ENCODE results near the gene IARS2.

Gene IARS2

DNA sequence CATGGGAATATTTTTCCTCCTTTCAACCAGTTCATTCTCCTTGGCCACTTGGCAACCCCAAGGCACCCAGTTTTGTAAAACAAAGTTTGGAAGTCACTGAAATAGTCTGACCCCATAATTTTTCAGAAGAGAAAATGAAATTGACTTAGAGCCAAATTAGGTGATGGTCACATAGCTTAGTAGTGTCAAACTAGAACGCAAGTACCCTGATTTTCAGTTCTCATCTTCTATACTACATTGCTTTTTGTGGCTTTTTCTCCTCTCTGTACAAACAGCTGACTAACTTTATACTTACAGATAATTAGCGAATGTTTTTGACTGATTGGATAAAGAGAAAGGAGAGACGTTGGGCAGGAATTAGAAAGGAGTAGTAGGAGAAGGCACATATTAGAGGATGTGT, 33.1 kb downstream of the IARS2 start:
- H3K4me3 ChIP-seq (ENCODE audit: low read depth, low read length): no peak overlapping the region
- ChIA-PET CTCF (no interaction called here), POLR2A (no interaction called here)
- TF ChIP-seq, protein P1, sequence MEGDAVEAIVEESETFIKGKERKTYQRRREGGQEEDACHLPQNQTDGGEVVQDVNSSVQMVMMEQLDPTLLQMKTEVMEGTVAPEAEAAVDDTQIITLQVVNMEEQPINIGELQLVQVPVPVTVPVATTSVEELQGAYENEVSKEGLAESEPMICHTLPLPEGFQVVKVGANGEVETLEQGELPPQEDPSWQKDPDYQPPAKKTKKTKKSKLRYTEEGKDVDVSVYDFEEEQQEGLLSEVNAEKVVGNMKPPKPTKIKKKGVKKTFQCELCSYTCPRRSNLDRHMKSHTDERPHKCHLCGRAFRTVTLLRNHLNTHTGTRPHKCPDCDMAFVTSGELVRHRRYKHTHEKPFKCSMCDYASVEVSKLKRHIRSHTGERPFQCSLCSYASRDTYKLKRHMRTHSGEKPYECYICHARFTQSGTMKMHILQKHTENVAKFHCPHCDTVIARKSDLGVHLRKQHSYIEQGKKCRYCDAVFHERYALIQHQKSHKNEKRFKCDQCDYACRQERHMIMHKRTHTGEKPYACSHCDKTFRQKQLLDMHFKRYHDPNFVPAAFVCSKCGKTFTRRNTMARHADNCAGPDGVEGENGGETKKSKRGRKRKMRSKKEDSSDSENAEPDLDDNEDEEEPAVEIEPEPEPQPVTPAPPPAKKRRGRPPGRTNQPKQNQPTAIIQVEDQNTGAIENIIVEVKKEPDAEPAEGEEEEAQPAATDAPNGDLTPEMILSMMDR (IDR thresholded peaks at IDR 0.05; ENCODE audit: insufficient read depth, low read length, missing control alignments): no peak
- no peak for DNase-seq (ENCODE audit: low read depth, low spot score)

DNA sequence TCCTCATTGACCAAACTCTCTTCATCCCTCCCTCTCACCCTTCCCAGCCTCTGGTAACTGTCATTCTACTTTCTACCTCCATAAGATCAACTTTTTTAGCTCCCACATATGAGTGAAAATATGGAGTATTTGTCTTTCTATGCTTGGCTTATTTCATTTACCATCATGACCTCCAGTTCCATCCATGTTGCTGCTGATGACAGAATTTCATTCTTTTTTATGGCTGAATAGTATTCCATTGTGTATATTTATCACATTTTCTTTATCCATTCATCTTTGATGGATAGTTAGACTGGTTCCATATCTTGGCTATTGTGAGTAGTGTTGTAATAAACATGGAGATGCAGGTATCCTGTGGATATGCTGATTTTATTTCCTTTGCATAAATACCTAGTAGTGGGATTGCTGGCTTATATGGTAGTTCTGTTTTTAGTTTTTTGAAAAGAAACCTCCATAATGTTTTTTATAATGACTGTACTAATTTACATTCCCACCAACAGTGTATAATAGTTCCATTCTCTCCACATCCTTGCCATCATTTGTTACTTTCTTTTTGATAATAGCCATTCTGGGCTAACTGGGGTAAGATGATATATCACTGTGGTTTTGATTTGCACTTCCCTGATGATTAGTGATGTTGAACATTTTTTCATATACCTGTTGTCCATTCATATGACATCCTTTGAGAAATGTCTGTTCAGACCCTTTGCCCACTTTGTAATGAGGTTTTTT, 35.7 kb downstream of the IARS2 start:
- TF ChIP-seq, protein P1 (IDR thresholded peaks at IDR 0.05; ENCODE audit: insufficient read depth, low read length, missing control alignments): no peak
- no peak for DNase-seq (ENCODE audit: low read depth, low spot score)
- no peak overlapping the region for H3K4me3 ChIP-seq (ENCODE audit: low read depth, low read length)
- ChIA-PET POLR2A (no interaction called here), CTCF (no interaction called here)

DNA sequence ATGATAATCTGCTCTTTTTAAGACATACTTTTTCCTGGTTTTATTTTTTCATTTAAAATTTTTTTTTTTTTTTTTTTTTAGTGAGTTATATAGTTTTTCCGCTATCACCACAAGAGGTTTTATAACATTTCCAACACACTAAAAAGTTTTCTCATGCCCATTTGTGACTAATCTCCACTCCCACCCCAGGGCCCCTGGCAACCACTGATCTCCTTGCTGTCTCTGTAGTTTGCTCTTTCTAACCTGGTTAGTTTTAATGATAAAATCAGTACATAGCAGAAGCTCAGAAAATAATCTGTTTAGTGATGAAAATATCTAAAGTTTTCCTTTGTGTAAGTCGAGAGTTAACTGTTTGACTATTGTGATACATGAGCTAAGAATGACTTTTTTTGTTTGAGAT, 41.8 kb downstream of the IARS2 start:
- TF ChIP-seq, protein P1 (IDR thresholded peaks at IDR 0.05; ENCODE audit: insufficient read depth, low read length, missing control alignments): no peak
- POLR2A ChIA-PET: no interaction called here
- no peak for DNase-seq (ENCODE audit: low read depth, low spot score)
- CTCF ChIA-PET: interaction anchor here (1.3 kb wide), 1 partner anchor 23 kb away, joined by 3 read pairs; no protein-coding TSS in a partner anchor
- H3K4me3 ChIP-seq (ENCODE audit: low read depth, low read length): no peak overlapping the region

DNA sequence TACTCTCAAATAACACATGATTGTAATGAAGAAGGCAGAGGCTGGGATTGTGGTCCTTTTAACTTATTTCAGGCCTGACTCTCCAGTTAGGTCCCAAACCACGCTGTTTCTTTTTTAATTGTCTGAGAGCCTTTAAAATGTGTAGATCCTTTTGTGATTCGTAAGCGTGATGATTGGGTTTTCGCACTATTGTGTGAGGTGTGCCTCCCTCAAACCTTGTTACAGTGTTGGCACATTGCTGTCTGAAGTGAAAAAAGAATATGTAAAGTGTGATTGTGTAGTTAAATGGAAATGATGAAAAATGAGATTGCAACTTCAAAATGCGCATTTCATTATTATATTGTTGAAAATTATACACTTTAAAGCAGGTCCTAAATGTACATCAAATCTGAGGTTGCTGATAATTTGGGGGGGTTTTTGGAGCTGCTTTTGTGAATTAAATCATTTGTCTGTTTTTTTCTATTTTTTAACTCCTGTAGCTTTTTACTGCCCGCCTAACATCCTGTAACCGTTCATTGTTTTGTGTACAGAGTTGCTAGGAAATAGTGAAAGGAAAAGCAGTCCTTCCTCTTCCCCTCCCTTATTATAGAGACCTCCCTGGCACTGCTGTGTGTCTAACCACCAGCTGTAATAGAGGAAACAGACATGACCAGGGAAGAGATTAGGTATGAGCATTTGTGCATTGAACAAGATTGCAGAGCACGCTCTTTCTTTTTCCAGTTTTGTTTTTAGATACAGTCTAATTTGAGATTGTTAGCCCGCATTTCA, 43.3 kb downstream of the IARS2 start:
- ChIA-PET CTCF (interaction anchor here (1.2 kb wide), 1 partner anchor 26 kb away, joined by 3 read pairs; no protein-coding TSS in a partner anchor), POLR2A (no interaction called here)
- DNase-seq (ENCODE audit: low read depth, low spot score): no peak
- no peak overlapping the region for H3K4me3 ChIP-seq (ENCODE audit: low read depth, low read length)
- TF ChIP-seq, protein P1 (IDR thresholded peaks at IDR 0.05; ENCODE audit: insufficient read depth, low read length, missing control alignments): no peak

DNA sequence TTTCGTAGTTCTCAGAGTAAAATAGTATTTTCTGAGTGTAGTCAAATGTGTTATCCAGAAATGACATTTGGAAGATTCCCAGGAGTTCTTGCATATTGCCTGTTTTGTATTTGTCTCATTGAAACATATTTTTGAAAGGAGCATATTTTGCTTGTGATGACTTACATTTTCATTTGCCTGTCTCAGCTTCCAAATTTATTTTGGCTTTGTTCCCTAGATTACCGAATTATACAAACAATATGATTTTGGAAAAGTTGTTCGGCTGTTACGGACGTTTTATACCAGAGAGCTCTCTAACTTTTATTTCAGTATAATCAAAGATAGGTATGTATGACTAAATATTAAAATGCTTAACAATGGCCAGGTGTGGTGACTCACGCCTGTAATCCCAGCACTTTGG, 46.0 kb downstream of the IARS2 start:
- ChIA-PET POLR2A (no interaction called here), CTCF (no interaction called here)
- no peak overlapping the region for H3K4me3 ChIP-seq (ENCODE audit: low read depth, low read length)
- no peak for DNase-seq (ENCODE audit: low read depth, low spot score)
- TF ChIP-seq, protein P1 (IDR thresholded peaks at IDR 0.05; ENCODE audit: insufficient read depth, low read length, missing control alignments): no peak

DNA sequence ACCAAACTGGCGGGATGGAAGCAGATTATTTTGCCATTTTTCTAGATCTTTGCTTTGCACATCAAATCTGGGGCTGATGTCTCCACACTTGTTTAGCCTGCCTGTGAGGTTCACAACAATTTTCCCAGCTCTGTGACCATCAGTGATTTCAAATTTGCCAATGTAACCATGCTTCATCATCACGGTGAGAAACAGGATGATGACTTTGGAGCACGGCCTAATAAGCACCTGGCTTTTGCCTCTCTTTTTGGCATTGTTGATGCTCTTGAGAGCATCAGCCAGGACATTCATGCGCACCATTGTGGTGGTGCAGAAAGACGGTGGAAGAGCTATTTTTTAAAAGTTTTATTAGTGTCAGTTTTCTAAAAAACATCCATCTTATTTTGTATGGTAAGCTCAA, 50.1 kb downstream of the IARS2 start:
- DNase-seq (ENCODE audit: low read depth, low spot score): no peak
- ChIA-PET POLR2A (no interaction called here), CTCF (interaction anchor here (1.8 kb wide), 1 partner anchor 10 kb away, joined by 4 read pairs; no protein-coding TSS in a partner anchor)
- TF ChIP-seq, protein P1 (IDR thresholded peaks at IDR 0.05; ENCODE audit: insufficient read depth, low read length, missing control alignments): no peak
- H3K4me3 ChIP-seq (ENCODE audit: low read depth, low read length): no peak overlapping the region

Measured in AG04449 (cell line).